SK-N-SH (cell line): Measurements from ENCODE around the gene MEFV.

Source experiments
- CTCF ChIP-seq: fragments of 200-600 bp; sonication (generic); IDR thresholded peaks from 2 replicates; pipeline ENCODE4 v1.6.1; 2017; ENCODE audit warnings: antibody characterized with exemption, mild to moderate bottlenecking, moderate library complexity
- EP300 ChIP-seq, 2 experiments: IDR thresholded peaks; 2 replicates each; pipeline versions ENCODE4 v1.4.0 to v1.6.1; 2012; ENCODE audit warnings: borderline replicate concordance in 1 of 2, low read depth in 1 of 2, low read length in 1 of 2
- GABPA ChIP-seq: IDR thresholded peaks from 2 replicates; pipeline ENCODE4 v1.4.0; 2012; ENCODE audit warnings: low read depth, mild to moderate bottlenecking
- MAX ChIP-seq: IDR thresholded peaks from 2 replicates; pipeline ENCODE4 v1.4.0; 2012; ENCODE audit warnings: low read depth
- TAF1 ChIP-seq: IDR thresholded peaks from 2 replicates; pipeline ENCODE4 v1.6.1; 2012; ENCODE audit warnings: low read depth, mild to moderate bottlenecking, low read length, moderate library complexity, borderline replicate concordance

GRCh38 chr16:3281222-3281820 is 24.9 kb upstream of the MEFV start:
- TF ChIP-seq EP300 (IDR thresholded peaks at IDR 0.05; ENCODE audit: borderline replicate concordance in 1 of 2, low read depth in 1 of 2, low read length in 1 of 2) = no peak
- TF ChIP-seq TAF1 = no peak
- no peak for TF ChIP-seq MAX
- no peak for TF ChIP-seq GABPA
- no peak for TF ChIP-seq CTCF
